MV-4-11 (cell line): ENCODE measurements around the gene DMRT1.
"Not testable (repeated sequence)": the region's sequence is repeated elsewhere in the genome, so short reads cannot be mapped to it uniquely, and the experiment has no call there.

Source experiments
- DNase-seq: peaks from one replicate; lab custom pipeline; 2025; lab: John Stamatoyannopoulos, UW

DMRT1 gene

GRCh38 chr9:860706-861105 lies 19.2 kb downstream of the DMRT1 start:
- DNase-seq = no peak

GRCh38 chr9:861525-861924 lies 20.0 kb downstream of the DMRT1 start:
- not testable (repeated sequence) for DNase-seq

GRCh38 chr9:875119-875962 lies 33.8 kb downstream of the DMRT1 start:
- DNase-seq = no peak

DNA sequence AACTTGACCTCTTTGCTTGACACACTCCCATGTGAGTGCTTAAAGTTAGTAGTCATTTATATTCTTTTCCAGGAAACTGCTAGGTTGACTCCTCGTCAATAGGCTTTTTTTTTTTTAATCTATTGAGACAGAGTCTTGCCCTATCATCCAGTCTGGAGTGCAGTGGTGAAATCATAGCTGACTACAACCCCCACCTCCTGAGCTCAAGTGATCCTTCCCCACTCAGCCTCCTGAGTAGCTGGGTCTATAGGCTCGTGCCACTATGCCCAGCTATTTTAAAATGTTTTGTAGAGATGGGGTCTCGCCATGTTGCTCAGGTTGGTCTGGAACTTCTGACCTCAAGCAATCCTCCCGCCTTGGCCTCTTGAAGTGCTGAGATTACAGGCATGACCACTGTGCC lies 34.9 kb downstream of the DMRT1 start:
- DNase-seq = no peak

GRCh38 chr9:878239-878638 lies 36.7 kb downstream of the DMRT1 start:
- no peak for DNase-seq

GRCh38 chr9:880725-881124 lies 39.2 kb downstream of the DMRT1 start:
- no peak for DNase-seq

GRCh38 chr9:882416-882924 lies 41.0 kb downstream of the DMRT1 start:
- no peak for DNase-seq

DNA sequence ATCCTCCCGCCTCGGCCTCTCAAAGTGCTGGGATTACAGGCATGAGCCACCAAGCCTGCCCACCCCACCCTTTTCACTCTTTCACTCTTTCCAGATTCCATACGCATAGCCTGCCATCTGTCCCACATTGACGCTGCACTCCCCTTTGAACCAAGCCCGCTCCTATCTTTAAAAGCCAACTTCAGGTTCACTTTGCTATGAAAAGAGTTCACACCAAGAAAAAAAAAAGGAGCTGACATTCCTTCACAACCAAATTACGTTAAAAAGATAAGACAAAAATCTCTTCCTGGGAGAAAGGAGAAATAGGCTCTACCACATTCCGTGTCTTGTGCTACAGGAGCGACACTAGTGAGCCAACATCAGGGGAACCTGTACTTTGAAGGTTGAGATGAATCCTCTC lies 41.5 kb downstream of the DMRT1 start:
- DNase-seq = no peak

- no peak for DNase-seq
Measured at GRCh38 chr9:886886-887285, 45.4 kb downstream of the DMRT1 start.

DNA sequence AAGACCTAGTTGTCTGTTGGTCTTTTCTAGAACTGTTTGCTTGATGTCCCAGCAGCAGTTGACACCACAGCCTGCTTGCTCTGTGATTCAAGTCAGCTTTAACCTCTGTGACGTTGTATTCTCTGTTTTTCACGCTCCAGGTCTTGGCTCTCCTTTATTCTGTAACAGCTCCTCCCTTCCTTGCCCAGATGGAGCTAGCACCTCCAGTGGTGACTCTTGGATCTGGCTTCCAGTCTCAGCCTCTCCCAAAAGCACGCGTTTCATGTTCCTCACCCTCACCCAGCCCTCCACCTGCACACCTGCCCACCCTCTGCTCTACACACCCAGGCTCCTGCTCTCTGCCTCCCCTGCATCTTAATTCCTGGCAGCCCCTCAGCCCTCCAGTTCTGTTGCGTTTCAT lies 50.6 kb downstream of the DMRT1 start:
- DNase-seq = no peak

DNA sequence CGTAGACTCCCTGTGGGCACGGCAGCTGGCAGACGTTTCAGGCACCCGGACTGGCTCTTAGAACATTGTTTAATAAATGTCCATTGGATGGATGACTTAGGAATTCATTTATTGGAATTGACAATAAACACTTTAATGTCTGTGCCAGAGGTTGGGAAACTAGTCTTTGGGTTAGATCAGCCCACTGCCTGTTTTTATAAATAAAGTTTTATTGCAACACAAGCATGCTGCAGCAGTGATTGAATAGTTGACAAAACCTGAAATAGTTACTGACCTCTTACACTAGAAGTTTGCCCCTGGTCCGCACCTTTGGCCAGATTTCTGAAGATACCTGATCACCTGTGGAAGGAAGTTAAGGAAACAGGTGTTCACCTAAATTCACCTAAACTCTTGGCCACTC lies 51.6 kb downstream of the DMRT1 start:
- DNase-seq = no peak

GRCh38 chr9:893843-894420 lies 52.4 kb downstream of the DMRT1 start:
- DNase-seq = peak; percentile 66

DNA sequence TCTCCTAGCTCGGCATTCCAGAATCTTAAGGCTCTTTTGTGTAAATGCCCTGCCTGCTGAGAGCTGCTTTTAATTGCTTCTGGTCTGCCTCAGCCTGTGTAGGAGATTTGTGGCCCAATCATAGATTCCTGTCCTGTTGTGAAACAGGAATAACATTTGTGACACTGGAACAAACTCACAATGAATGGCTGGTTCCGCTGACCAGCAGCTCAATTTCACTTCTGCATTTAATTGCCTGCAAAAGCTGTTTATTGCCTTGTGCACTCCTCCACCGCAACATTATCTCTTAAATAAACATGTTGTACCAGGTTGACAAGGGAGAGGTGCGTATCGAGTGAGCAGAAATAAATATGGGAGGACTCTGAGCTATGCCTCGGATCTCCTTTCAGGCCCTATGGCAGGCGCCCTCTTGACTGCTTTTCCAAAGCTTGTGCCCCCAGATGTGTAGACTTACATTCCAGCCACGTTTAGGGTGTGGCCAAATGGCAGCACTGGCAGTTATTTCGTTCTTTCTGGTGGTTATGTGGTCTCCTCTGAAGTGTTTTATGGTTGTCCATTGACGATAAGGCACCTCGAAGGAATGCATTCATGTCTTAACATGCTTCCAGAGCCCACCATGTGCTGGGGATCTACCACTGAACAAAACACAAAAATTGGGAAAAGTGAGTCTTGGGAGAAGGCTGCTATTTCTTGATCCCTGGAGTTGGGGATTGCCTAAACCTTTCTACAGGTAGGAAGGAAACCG lies 58.1 kb downstream of the DMRT1 start:
- DNase-seq = peak; percentile 97

DNA sequence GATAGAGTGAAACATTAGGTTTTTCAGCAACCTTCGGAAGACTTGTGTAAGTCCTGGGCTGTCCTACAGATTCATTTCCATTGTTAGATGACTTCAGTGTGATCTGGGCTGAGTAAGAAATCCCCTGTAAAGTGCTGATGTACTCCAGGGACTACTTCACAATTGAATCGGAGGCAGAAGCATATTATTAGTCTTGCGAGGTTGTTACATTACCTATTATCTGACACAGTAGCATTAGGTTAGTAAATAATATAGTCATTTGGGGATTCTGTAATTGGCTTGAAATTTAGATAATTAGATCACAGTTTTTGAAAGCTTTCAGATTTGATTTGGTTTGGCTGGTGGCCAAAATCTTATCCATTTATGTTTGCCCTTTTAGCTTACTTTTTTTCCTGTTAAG lies 62.4 kb downstream of the DMRT1 start:
- no peak for DNase-seq

DNA sequence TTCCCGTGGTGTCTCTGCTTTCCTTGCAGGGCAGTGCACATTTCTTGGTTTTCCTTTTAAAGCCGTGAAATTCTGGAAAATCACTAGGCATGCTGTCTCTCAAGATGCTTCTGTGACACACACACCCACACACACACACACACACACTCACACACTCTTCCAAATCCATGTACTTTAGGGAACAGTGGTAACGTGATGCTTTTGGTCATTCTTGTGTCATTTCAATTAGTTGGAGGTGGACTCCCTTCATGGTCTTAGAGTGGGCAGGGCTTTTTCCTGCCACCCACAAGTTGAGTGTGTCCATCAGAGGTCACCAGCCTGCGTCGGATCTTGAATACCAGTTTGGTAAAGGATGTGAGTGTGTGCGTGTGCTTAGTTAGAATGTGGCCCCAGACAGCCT lies 64.4 kb downstream of the DMRT1 start:
- no peak for DNase-seq

GRCh38 chr9:908536-909205 lies 67.2 kb downstream of the DMRT1 start:
- no peak for DNase-seq

- DNase-seq = no peak
Measured at GRCh38 chr9:911005-911404, 69.5 kb downstream of the DMRT1 start.

- no peak for DNase-seq
Measured at GRCh38 chr9:912776-913175, 71.3 kb downstream of the DMRT1 start.

DNA sequence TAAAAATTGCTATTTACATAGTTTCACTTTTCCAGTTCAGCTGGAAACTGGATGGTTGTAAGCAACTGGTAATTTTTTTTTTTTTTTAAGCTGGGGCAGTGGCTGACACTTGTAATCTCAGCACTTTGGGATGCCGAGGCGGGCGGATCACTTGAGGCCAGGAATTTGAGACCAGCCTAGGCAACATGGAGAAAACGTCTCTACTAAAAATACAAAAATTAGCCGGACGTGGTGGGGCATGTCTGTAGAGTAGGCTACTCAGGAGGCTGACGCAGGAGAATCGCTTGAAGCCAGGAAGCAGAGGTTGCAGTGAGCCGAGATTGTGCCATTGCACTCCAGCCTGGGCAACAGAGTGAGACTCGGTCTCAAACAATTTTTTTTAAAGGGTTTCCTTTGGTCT lies 72.0 kb downstream of the DMRT1 start:
- DNase-seq = not testable (repeated sequence)

DNA sequence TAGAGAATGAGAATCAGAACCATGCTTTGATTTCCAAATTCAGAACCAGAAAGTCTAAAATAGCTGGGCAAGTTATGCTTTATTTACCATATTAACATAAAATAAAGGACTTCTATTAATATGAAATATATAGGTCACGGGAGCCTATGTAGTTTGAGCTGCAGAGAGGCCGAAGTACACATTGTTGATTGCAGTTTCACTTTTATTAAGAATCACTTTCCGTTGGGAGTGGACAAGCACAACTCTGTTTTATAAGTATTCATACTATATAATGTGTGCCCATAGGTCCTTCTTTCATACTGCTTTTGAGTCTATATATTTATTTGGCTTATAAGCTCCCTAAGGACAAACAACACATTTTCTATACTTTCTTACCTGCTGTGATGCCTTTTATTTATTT lies 76.2 kb downstream of the DMRT1 start:
- DNase-seq = no peak

GRCh38 chr9:920927-921326 lies 79.4 kb downstream of the DMRT1 start:
- DNase-seq = no peak

DNA sequence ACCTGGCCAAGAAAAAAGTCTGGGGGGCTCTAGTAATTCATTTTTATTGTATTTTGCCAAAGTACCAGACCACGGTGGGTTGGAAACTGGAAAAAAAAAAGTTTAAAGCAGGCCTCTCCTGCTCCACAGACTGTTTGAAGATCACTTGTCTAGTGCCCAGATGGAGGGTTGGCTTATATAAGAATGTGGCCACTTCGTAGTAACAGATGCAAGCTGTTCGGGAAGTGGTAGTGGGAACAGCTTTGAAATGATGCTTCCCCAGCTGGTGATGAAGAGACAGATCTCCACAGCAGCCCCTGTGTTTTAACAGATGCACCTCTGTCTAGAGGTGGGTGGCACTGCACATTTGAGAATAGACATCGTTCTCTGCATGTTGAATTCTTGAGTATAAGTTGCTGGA lies 80.7 kb downstream of the DMRT1 start:
- DNase-seq = no peak
